Tibial nerve (tissue), 3 donors: ENCODE results near the gene ARL2BP.

ENCODE experiments used
- POLR2A ChIP-seq, 2 donors: fragments of 450-650 bp; IDR thresholded peaks; one replicate each; pipeline ENCODE4 v1.6.1; 2017; ENCODE audit warnings: antibody characterized with exemption in 2 of 2, mild to moderate bottlenecking in 2 of 2, moderate library complexity in 2 of 2
- TF ChIP-seq, protein P1 (sequence below), 5 experiments: fragments of 200-600 bp in 3 of 5; fragments of 450-650 bp in 2 of 5; sonication (generic) in 3 of 5; IDR thresholded peaks; one replicate each; pipeline ENCODE4 v1.5.1; 2016 to 2019; ENCODE audit warnings: antibody characterized with exemption in 5 of 5, mild to moderate bottlenecking in 3 of 5, moderate library complexity in 2 of 5

DNA sequence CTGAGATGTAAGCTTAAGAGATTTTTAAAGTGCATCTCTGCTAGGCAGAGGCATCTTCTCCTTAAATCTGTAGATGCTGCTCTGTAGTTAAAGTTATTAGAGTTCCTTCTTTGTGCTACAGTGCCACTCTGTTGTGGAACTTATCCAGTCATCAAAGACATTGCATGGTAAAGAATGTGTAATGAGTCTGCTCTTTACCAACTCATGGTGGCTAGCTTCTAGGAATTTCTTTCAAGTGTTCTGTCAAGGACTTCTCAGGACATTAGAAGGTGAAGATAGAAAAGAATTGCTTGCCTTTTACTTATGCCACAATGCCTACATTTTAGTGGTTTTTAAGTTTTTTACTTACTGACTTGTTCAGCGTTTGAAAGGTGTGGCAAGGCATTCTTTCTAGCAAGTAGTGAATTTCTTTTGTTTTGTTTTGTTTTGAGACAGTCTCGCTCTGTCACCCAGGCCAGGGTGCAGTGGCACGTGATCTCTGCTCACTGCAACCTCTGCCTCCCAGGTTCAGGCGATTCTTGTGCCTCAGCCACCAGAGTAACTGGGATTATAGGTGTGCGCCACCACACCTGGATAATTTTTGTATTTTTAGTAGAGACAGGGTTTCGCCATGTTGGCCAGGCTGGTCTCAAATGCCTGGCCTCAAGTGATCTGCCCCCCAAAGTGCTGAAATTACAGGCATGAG lies 20.3 kb upstream of the ARL2BP start:
- TF ChIP-seq POLR2A (IDR thresholded peaks at IDR 0.05), result no peak
- TF ChIP-seq, protein P1, sequence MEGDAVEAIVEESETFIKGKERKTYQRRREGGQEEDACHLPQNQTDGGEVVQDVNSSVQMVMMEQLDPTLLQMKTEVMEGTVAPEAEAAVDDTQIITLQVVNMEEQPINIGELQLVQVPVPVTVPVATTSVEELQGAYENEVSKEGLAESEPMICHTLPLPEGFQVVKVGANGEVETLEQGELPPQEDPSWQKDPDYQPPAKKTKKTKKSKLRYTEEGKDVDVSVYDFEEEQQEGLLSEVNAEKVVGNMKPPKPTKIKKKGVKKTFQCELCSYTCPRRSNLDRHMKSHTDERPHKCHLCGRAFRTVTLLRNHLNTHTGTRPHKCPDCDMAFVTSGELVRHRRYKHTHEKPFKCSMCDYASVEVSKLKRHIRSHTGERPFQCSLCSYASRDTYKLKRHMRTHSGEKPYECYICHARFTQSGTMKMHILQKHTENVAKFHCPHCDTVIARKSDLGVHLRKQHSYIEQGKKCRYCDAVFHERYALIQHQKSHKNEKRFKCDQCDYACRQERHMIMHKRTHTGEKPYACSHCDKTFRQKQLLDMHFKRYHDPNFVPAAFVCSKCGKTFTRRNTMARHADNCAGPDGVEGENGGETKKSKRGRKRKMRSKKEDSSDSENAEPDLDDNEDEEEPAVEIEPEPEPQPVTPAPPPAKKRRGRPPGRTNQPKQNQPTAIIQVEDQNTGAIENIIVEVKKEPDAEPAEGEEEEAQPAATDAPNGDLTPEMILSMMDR (IDR thresholded peaks at IDR 0.05), result no peak
